Endothelial cell of umbilical vein (primary cell): Measurements from ENCODE around the gene BLOC1S6. TPM values are rescaled to one million over a fixed set of nuclear protein-coding genes. Genes with fewer than 3 reads are reported as not detected.

Source experiments
- BruUV-seq: library from RNA; stranded (reverse); fragments of 400-500 nt; replicated peaks from 2 replicates; lab custom pipeline; 2021; lab: Mats Ljungman, UMichigan
- CTCF ChIA-PET: fragments of 300-600, 350-600 bp; sonication (Branson Sonifier 250); formaldehyde crosslinking; loops from one replicate; lab custom pipeline; 2021; ENCODE audit warnings: antibody characterized with exemption, inconsistent platforms; lab: Charles Lee
- POLR2A ChIA-PET: fragments of 300-600, 350-600 bp; sonication (Branson Sonifier 250); formaldehyde crosslinking; loops from one replicate; lab custom pipeline; 2021; ENCODE audit warnings: antibody characterized with exemption, inconsistent platforms; lab: Charles Lee
- DNase-seq: peaks from one replicate; pipeline ENCODE4 v3.0.0-alpha.2; 2011; ENCODE audit warnings: low read depth, low spot score
- FAIRE-seq: peaks from 2 replicates; lab custom pipeline; 2011; peaks lifted over from hg19 to GRCh38; lab: Jason Lieb, UNC
- H2AFZ ChIP-seq: 2 replicates; pipeline ENCODE4 v1.6.0; 2012; ENCODE audit warnings: low read depth, low read length, control low read depth, inconsistent platforms
- H3K27ac ChIP-seq: 2 replicates; pipeline ENCODE4 v1.5.1; 2011; ENCODE audit warnings: low read depth, mild to moderate bottlenecking, control low read depth, low read length, moderate library complexity; ENCODE audit not compliant: insufficient read depth
- H3K27me3 ChIP-seq, 2 experiments: 2 replicates each; pipeline versions ENCODE4 v1.6.0 to v1.6.1; 2011; ENCODE audit warnings: low read length in 2 of 2, mixed read lengths in 1 of 2; ENCODE audit not compliant: control insufficient read depth in 2 of 2, insufficient read depth in 2 of 2
- H3K36me3 ChIP-seq, 2 experiments: 2 replicates in 1 of 2; 3 replicates in 1 of 2; pipeline ENCODE4 v1.5.1; 2011; ENCODE audit warnings: low read length in 2 of 2, mild to moderate bottlenecking in 1 of 2, moderate library complexity in 1 of 2; ENCODE audit not compliant: control insufficient read depth in 2 of 2, insufficient read depth in 2 of 2; ENCODE audit errors: extremely low read depth in 1 of 2
- H3K4me1 ChIP-seq: 3 replicates; pipeline ENCODE4 v1.5.1; 2011; ENCODE audit warnings: mild to moderate bottlenecking, low read length; ENCODE audit not compliant: control insufficient read depth, insufficient read depth; ENCODE audit errors: extremely low read depth
- H3K4me2 ChIP-seq: 2 replicates; pipeline ENCODE4 v1.6.1; 2011; ENCODE audit warnings: low read length, control low read depth, mixed read lengths; ENCODE audit not compliant: insufficient read depth
- H3K4me3 ChIP-seq, 3 experiments: fragments of 200-600 bp in 1 of 3; sonication (generic), shearing (Covaris generic) in 1 of 3; replicated peaks in 1 of 3; 2 replicates each; pipeline ENCODE4 v1.5.1; 2011 to 2016; ENCODE audit warnings: control low read depth in 3 of 3, low read length in 3 of 3, mild to moderate bottlenecking in 2 of 3, inconsistent platforms in 1 of 3, low read depth in 1 of 3, moderate library complexity in 1 of 3; ENCODE audit not compliant: insufficient read depth in 1 of 3
- H3K79me2 ChIP-seq: 2 replicates; pipeline ENCODE4 v1.6.0; 2012; ENCODE audit warnings: low read length, inconsistent platforms; ENCODE audit not compliant: control insufficient read depth, insufficient read depth
- H3K9ac ChIP-seq: replicated peaks from 2 replicates; pipeline ENCODE3; 2011; ENCODE audit warnings: low read length, control low read depth; ENCODE audit not compliant: insufficient read depth; ENCODE audit errors: extremely low read depth
- H3K9me1 ChIP-seq: replicated peaks from 3 replicates; pipeline ENCODE4 v1.6.0; 2011; ENCODE audit warnings: mild to moderate bottlenecking, low read length; ENCODE audit not compliant: control insufficient read depth, insufficient read depth; ENCODE audit errors: extremely low read depth
- H3K9me3 ChIP-seq: replicated peaks from 2 replicates; pipeline ENCODE4 v1.5.1; 2012; ENCODE audit warnings: low read length, inconsistent platforms; ENCODE audit not compliant: control insufficient read depth, insufficient read depth
- H4K20me1 ChIP-seq: replicated peaks from 2 replicates; pipeline ENCODE3; 2011; ENCODE audit warnings: mild to moderate bottlenecking, low read length; ENCODE audit not compliant: control insufficient read depth, insufficient read depth; ENCODE audit errors: extremely low read depth
- EZH2 ChIP-seq: IDR thresholded peaks from 2 replicates; pipeline ENCODE4 v1.6.1; 2012; ENCODE audit warnings: borderline replicate concordance, low read depth, mild to moderate bottlenecking, moderate library complexity, low read length, inconsistent platforms; ENCODE audit not compliant: severe bottlenecking
- FOS ChIP-seq: IDR thresholded peaks from 2 replicates; pipeline ENCODE4 v1.6.1; 2011; ENCODE audit warnings: mild to moderate bottlenecking, low read length, moderate library complexity, borderline replicate concordance; ENCODE audit not compliant: insufficient read depth
- JUN ChIP-seq: IDR thresholded peaks from 2 replicates; pipeline ENCODE4 v1.6.1; 2011; ENCODE audit warnings: borderline replicate concordance, low read depth; ENCODE audit not compliant: insufficient read length, insufficient read depth
- MYC ChIP-seq: IDR thresholded peaks from one replicate; pipeline ENCODE4 v1.6.1; 2011; ENCODE audit warnings: mild to moderate bottlenecking, low read depth, low read length
- POLR2A ChIP-seq: IDR thresholded peaks from 2 replicates; pipeline ENCODE4 v1.6.1; 2012; ENCODE audit warnings: low read depth, mild to moderate bottlenecking, control low read depth, low read length
- POLR2AphosphoS5 ChIP-seq: IDR thresholded peaks from 2 replicates; pipeline ENCODE4 v1.6.1; 2012; ENCODE audit warnings: low read depth, mild to moderate bottlenecking, control low read depth, low read length, moderate library complexity; ENCODE audit not compliant: insufficient read depth
- dilution Hi-C: fragments of 300-500 bp; cut with MboI; formaldehyde crosslinking; loops from one replicate; pipeline ENCODE4 v1.15.0; 2019; ENCODE audit warnings: low sequenced_read_pairs; ENCODE audit not compliant: extremely low pct_ligation_motif_present
- intact Hi-C: fragments of 100-400 bp; cut with micrococcal nuclease; formaldehyde crosslinking; loops from one replicate; pipeline ENCODE4 v1.10.0; 2022
- polyA plus RNA-seq, 4 experiments: library from polyadenylated mRNA; depleted of rRNA in 3 of 4; stranded (reverse) in 3 of 4; unstranded in 1 of 4; fragments of >200 nt; gene quantifications; 2 replicates each; pipeline versions ENCODE4 v1.2.1 to v1.2.3, GENCODE V29; 2011 to 2012; ENCODE audit warnings: missing spikeins in 1 of 4
- total RNA-seq: library from RNA; stranded (reverse); gene quantifications from 2 replicates; pipeline ENCODE4 v1.2.3, GENCODE V29; 2021
- TF ChIP-seq, protein P1 (sequence below), 2 donors: IDR thresholded peaks; 1 replicate in 1 of 2; 2 replicates in 1 of 2; pipeline ENCODE4 v1.5.1; 2011; ENCODE audit warnings: low read length in 2 of 2, mild to moderate bottlenecking in 2 of 2, moderate library complexity in 2 of 2, control low read depth in 1 of 2, inconsistent platforms in 1 of 2, low read depth in 1 of 2; ENCODE audit not compliant: insufficient read depth in 1 of 2; ENCODE audit errors: extremely low read depth in 1 of 2
- TF ChIP-seq, protein P2 (sequence below): IDR thresholded peaks from 2 replicates; pipeline ENCODE4 v1.6.1; 2011; ENCODE audit not compliant: insufficient read depth, insufficient read length

Gene BLOC1S6
- total and polyA plus RNA-seq, 2 donors (not counting 3 experiments of a cell fraction or from before 2014, with no cell fraction given) = 8.2 to 39.2 TPM

DNA sequence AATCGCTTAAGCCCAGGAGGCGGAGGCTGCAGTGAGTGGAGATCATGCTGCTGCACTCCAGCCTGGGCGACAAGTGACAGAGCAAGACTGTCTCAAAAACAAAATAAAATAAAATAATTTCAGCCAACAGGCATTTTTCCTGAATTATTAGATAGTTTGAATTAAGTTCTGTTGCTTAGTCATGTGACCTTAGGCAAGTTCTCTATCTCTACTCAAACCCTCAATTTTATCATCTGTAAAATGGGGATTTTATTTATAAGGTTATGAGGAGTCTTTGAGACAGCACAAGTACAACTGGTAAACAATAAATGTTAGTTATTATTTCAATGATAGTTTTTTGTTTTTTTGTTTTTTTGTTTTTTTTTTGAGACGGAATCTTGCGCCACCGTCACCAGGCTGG lies 60.6 kb downstream of the BLOC1S6 start:
- no peak overlapping the region for H3K4me2 ChIP-seq
- H3K4me3 ChIP-seq = no peak overlapping the region
- H3K27me3 ChIP-seq = no peaks in the 10 kb centered on the region
- ChIA-PET POLR2A (no interaction called here), CTCF (interaction anchor here (1.9 kb wide), 1 partner anchor 58 kb away, joined by 7 read pairs; no protein-coding TSS in a partner anchor)
- no peaks in the 10 kb centered on the region for H3K9me3 ChIP-seq
- no peak overlapping the region for H2AFZ ChIP-seq
- dilution Hi-C loops = no loop called here
- peaks cover under 1% of the 10 kb centered on the region for H3K4me1 ChIP-seq
- no peaks in the 10 kb centered on the region for H3K36me3 ChIP-seq
- DNase-seq (no peak), FAIRE-seq (no peak)
- intact Hi-C loops = no loop called here
- TF ChIP-seq, protein P1, sequence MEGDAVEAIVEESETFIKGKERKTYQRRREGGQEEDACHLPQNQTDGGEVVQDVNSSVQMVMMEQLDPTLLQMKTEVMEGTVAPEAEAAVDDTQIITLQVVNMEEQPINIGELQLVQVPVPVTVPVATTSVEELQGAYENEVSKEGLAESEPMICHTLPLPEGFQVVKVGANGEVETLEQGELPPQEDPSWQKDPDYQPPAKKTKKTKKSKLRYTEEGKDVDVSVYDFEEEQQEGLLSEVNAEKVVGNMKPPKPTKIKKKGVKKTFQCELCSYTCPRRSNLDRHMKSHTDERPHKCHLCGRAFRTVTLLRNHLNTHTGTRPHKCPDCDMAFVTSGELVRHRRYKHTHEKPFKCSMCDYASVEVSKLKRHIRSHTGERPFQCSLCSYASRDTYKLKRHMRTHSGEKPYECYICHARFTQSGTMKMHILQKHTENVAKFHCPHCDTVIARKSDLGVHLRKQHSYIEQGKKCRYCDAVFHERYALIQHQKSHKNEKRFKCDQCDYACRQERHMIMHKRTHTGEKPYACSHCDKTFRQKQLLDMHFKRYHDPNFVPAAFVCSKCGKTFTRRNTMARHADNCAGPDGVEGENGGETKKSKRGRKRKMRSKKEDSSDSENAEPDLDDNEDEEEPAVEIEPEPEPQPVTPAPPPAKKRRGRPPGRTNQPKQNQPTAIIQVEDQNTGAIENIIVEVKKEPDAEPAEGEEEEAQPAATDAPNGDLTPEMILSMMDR (IDR thresholded peaks at IDR 0.05; ENCODE audit: extremely low read depth in 1 of 2, insufficient read depth in 1 of 2, low read depth in 1 of 2, low read length in 2 of 2) = no peak
- TF ChIP-seq JUN (no peak), MYC (no peak), EZH2 (no peak), FOS (no peak), POLR2A (no peak), POLR2AphosphoS5 (no peak)
- TF ChIP-seq, protein P2, sequence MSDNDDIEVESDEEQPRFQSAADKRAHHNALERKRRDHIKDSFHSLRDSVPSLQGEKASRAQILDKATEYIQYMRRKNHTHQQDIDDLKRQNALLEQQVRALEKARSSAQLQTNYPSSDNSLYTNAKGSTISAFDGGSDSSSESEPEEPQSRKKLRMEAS = no peak
- no peaks in the 10 kb centered on the region for H3K79me2 ChIP-seq
- H4K20me1 ChIP-seq = no peaks in the 10 kb centered on the region
- BruUV-seq = no TSS peak
- H3K9me1 ChIP-seq = no peaks in the 10 kb centered on the region
- H3K9ac ChIP-seq = no peak overlapping the region
- H3K27ac ChIP-seq = no peak overlapping the region
